ENCODE results near the gene DHX34.
"Not testable (repeated sequence)": the region's sequence is repeated elsewhere in the genome, so short reads cannot be mapped to it uniquely, and the experiment has no call there.

The DHX34 gene

DNA sequence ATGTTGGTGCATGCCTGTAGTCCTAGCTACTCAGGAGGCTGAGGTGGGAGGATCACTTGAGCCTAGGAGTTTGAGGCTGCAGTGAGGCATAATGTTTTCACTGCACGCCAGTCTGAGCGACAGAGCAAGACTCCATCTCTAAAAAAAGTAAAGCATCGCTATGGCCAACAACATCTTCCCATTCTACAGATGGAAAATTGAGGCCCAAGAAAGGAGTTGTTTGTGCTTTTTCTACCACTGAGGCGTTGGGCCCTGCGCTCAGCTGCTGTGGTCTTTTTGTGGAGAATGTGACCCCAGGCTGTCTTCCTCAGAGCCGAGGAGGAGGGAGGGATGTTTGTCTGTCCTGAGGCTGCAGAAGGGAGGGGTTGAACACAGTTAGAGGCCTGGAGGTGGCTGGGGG, 17.6 kb upstream of the DHX34 start:
- no peak for DNase-seq

DNA sequence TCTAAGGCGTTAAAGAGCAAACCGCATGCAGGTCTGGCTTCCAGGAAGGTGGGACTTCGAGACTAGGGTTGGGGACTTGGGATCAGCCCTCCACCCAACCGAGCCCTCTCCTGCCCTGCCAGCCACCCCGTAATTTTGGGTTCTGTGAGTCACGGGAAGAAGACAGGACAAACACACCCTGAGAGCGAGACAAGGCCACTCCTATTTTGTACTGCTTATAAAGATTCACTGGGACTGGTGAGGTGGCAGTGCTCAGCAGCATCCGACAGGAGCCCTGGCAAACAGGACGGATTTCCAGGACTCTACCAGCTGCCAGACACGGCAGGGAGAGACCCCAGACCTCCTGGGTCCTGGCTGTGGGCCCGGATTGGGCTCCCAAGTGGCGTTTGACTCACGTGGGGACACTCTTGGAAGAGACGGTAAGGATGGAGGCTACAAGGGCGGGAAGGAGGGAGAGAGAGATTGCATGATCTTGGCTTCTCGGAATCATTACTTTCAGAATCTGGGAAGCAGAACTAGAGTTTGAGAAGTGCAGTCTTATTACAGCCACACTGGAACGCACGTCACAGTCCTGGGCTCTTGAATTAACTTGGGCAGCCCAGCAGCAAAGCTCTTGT, 17.1 kb upstream of the DHX34 start, which contains the start of gene C5AR2:
TSS of gene C5AR2 (plus strand) at position 245 of the 617 bp plus-strand sequence. CDS start 8,625 bp downstream, outside the sequence.
- DNase-seq, result no peak

DNA sequence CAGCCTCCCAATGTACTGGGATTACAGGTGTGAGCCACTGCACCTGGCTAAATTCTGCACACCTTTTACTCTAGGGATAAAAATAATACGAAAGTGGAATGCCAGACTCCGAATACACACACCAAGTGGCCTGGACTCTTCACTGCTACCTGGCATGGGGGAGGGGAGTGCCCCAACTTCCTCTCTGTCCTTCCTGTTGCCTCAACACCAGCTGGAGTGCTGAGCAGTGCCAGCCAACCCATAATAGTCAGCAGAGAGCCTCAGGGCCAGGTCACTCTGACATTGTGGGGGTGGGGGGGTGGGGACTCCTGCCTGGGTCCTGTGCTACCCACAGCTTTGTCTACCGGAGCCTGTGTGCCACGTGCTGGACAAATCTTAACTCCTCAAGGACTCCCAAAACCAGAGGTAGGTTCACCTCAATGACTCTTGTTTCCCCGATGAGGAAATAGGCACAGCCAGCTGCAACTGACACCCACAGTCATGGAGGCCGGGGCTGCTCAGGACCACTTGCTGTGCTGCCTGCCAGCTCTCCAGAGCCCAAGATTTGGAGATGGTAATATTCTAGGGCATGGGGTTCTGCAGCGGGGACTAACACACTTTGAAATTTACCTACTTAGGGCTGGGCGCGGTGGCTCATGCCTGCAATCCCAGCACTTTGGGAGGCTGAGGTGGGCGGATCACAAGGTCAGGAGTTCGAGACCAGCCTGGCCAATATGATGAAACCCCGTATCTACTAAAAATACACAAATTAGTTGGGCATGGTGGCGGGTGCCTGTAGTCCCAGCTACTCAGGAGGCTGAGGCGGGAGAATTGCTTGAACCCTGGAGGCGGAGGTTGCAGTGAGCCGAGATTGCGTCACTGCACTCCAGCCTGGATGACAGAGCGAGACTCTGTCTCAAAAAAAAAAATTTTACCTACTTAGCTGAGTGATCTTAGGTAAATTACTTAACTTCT, 12.1 kb upstream of the DHX34 start:
- DNase-seq, result not testable (repeated sequence)

DNA sequence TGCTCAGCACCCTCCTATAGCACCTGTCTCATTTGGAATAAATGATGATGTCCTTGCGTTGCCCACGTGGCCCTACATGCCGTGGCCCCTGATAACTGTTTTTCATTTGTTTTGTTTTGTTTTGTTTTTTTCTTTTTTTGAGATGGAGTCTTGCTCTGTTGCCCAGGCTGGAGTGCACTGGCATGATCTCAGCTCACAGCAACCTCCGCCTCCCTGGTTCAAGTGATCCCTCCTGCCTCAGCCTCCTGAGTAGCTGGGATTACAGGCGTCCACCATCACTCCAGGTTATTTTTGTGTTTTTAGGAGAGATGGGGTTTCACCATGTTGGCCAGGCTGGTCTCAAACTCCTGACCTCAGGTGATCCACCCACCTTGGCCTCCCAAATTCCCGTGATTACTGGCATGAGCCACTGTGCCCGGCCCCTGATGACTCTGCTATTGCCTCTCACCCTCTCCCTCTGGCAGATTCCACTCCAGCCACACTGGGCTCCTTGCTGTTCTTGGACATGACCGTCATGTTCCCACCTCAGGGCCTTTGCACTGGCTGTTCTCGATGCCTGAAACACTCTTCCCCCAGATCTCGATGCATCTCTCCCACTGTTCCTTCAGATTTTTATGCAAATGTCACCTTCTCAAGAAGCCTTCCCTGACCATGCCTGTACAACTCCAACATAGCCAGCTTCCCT, 9.8 kb upstream of the DHX34 start:
- DNase-seq, result no peak

DNA sequence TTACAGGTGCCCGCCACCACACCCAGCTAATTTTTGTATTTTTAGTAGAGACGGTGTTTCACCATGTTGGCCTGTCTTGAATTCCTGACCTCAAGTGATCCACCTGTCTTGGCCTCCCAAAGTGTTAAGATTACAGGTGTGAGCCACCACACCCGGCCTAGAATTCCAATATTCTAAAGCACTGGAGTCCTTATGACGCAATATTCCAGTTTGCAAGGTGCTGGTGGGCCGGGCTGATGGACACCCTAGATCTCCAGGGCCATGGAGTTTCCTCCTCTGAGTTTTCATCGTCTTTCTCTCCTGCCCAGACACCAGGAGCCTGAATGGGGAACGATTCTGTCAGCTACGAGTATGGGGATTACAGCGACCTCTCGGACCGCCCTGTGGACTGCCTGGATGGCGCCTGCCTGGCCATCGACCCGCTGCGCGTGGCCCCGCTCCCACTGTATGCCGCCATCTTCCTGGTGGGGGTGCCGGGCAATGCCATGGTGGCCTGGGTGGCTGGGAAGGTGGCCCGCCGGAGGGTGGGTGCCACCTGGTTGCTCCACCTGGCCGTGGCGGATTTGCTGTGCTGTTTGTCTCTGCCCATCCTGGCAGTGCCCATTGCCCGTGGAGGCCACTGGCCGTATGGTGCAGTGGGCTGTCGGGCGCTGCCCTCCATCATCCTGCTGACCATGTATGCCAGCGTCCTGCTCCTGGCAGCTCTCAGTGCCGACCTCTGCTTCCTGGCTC, 8.5 kb upstream of the DHX34 start:
- no peak for DNase-seq

DNA sequence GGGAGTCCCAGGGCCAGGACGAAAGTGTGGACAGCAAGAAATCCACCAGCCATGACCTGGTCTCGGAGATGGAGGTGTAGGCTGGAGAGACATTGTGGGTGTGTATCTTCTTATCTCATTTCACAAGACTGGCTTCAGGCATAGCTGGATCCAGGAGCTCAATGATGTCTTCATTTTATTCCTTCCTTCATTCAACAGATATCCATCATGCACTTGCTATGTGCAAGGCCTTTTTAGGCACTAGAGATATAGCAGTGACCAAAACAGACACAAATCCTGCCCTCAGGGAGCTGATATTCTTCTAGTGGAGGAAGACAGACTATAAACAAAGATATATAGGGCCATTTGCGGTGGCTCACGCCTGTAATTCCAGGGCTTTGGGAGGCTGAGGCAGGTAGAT, 7.4 kb upstream of the DHX34 start:
- DNase-seq, result no peak

DNA sequence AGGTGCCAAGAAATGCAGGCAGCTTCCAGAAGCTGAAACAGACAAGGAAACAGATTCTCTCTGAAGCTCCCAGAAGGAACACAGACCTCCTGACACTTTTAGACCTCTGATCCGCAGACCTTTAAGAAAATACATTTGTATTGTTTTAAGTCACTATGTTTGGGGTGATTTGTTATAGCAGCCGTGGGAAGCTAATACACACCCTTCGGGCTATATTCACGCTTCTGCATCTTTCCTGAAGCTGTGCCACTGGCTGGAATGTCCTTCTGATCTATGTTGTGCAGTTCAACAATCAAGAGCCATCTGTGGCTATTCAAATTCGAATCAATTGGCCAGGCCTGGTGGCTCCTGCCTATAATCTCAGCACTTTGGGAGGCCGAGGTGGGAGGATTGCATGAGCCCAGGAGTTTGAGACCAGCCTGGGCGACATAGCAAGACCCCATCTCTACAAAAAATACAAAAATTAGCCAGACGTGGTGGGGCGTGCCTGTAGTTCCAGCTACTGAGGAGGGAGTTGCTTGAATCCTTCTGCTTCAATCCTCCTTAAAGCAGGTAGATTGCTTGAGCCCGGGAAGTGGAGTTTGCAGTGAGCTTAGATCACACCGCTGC, 5.8 kb upstream of the DHX34 start:
- DNase-seq, result no peak

DNA sequence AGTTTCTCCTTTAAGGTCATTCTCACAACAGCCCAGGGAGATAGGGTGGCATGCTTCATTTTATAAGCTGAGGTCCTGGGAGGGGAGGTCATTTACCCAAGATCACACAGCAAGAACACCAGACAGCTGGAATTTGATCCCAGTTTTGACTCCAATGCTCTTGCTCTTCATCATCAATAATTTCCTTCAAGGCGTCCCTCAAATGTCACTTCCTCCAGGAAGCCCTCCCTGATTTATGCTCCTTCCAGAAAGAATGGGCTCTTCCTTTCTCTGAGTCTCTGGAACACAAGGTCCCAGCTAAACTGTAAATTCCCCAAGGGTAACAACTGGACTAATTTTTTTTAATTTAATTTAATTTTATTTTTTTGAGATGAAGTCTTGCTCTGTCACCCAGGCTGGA, 4.7 kb upstream of the DHX34 start:
- DNase-seq, result no peak

DNA sequence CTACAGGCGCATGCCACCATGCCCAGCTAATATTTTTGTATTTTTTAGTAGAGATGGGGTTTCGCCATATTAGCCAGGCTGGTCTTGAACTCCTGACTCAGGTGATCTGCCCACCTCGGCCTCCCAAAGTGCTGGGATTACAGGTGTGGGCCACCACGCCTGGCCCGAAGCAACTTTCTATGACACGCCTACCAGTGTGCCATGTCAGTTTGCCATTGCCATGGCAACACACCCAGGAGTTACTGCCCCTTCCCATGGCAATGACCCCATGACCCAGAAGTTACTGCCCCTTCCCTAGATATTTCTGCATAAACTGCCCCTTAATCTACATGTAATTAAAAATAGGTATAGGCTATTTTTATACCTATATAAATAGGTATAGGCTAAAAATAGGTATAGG, 3.1 kb upstream of the DHX34 start:
- DNase-seq, result not testable (repeated sequence)

DNA sequence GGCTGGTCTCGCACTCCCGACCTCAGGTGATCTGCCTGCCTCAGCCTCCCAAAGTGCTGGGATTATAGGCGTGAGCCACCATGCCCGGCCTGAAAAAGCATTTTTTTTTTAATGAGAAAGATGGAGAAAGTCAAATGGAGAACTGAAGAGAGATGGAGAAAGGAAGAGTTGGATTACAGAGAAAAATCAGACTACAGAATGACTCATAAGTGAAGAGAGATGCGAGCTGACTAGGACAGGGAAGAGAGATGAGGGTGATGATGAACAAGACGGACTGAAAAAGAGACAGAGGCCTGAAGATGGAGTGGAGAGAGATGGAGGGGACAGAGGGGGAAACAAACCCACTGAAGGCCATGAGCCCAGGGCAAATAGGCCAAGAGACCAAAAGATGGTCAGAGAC, 1.5 kb downstream of the DHX34 start:
- DNase-seq, result no peak

DNA sequence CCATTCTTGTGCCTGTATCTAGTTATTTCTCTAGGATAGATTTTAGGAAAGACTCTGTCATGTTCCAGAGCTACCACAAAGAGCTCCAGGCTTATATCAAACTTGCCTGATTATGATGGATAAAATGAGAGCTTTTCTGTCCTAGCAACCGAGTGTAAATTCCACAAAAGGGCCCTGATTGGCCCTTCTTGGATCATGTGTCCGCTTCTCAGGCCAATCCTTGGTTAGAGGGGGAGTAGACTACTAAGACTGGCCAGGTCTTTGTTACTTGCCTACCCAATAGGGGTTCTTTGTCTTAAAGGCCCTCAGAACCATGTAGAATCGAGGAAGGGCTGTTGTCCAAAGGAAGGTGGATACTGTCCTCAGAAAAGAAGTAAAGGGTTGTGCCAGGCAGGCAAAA, 2.4 kb downstream of the DHX34 start:
- DNase-seq, result peak; percentile 19

DNA sequence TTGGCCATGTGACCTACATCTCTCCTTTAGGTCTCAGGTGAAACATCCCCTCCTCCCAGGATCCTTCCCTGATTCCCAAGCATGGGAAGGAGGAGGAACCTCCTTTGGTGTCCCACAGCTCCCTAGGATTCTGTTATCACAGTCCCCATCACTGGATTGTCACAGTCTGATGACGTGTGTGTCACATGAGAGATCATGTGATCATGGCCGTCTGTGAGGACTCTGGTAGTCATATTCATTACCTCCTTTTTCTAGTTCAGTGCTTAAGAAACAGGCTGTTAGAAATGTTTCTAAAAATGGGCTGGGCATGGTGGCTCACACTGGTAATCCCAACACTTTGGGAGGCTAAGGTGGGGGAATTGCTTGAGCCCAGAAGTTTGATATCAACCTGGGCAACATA, 3.0 kb downstream of the DHX34 start:
- no peak for DNase-seq

DNA sequence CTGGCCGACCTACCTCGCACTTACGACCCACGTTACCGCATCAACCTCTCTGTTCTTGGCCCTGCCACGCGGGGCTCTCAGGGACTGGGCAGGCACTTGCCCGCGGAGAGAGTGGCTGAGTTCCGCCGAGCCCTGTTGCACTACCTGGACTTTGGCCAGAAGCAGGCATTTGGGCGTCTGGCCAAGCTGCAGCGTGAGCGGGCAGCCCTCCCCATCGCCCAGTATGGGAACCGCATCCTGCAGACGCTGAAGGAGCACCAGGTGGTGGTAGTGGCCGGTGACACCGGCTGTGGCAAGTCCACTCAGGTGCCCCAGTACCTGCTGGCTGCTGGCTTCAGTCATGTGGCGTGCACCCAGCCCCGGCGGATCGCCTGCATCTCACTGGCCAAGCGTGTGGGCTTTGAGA, 4.2 kb downstream of the DHX34 start:
- DNase-seq, result no peak

DNA sequence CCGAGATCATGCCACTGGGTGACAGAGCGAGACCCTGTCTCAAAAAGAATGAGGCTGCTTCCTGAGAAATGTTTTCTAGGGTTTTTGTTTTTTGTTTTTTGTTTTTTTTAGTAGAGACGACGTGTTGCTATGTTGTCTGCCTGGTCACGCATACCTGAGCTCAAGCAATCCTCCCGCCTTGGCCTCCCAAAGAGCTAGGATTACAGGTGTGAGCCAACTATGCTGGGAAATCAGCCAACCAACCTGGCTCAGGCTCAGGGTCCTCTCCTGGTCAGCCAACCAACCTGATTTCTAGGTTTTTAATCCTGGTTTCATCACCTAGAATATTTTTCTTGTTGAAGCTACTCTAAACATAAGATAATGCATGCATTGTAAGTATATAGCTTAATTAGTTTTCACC, 7.8 kb downstream of the DHX34 start:
- no peak for DNase-seq

DNA sequence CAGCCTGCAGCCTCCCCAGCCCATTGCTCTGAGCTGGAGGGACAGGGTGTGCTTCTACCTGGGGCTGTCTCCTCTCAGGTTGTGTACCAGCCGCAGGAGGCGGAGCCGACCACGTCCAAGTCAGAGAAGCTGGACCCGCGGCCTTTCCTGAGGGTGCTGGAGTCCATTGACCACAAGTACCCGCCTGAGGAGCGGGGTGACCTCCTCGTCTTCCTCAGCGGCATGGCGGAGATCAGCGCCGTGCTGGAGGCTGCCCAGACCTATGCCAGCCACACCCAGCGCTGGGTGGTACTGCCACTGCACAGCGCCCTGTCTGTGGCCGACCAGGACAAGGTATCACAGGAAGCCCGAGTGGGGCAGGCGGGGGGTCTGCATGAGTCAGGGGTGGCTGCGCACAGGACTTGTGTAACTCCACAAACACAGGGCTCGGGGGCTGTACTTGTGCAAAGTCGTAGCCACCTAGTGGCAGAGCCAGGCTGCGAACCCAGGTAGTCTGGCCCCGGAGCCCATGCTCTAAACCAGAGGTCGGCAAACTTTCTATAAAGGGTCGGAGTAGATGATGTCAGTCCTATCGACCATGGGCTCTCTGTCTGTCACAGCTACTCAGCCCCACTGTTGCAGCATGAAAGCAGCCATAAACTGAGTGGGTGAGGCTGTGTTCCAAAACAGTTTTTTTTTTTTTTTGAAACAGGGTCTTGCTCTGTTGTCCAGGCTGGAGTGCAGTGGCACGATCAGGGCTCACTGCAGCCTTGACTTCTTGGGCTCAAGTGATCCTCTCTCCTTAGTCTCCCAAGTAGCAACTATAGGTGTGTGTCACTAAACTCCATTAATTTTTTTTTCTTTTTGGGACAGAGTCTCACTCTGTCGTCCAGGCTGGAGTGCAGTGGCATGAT, 8.9 kb downstream of the DHX34 start:
- DNase-seq, result no peak

DNA sequence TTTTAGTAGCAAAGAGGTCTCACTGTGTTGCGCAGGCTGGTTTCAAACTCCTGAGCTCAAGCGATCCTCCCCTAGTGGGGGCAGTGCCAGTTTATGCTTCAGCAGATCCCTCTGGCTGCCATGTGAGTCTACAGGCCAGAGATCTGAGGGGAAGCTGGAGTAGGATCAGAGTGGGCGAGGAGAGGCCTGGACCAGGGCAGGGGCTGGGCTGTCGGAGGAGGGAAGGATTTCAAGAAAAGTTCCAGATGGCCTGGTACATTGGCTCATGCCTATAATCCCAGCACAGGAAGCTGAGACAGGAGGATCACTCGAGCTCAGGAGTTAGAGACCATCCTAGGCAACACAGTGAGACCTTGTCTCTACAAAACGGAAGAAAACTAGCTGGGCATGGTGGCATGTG, 9.8 kb downstream of the DHX34 start:
- DNase-seq, result no peak

DNA sequence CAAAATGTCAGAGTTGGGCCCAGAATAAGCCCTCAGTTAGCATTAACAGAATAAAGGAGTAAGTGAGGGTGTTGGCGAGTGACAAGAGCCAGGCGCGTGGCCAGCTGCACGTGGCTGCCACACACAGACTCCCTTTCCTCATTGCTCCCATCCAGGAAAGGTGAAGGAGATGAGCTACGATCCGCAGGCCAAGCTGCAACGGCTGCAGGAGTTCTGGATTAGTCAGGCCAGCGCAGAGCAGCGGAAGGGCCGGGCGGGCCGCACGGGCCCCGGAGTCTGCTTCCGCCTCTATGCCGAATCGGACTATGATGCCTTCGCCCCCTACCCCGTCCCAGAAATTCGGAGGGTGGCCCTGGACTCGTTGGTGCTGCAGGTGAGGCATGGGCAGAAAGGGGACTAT, 13.2 kb downstream of the DHX34 start:
- DNase-seq, result no peak

DNA sequence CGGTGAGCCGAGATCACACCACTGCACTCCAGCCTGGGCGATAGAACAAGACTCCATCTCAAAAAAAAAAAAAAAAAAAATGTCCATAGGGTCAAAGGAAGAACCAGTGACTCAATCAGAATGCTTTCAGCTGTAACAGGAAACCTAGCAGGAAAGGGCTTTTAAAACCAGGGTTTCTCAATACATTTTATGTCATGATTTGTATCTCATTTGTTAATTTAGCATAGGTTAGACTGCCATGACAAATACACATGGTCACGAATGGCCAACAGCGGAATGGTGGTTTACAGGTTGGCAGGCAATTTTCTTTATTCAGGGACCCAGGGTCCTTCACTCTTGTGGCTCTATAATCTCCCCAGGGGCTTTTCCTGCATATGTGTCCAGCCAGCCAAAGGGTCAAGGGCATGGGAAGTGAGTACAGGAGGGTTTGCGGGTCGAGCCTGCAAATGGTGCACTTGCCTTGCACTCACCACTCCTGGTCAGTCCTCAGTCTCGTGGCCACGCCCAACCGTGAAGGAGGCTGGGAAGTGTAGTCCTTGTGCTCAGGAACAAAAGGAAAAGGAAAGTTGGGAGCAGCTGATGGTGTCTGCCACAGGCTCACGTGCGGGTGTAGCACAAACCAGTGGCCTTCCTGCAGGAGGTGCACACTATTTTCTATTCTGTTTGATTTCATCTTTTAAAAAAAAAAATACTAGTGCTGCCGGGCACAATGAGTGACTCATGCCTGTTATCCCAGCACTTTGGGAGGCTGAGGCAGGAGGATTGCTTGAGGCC, 14.8 kb downstream of the DHX34 start:
- no peak for DNase-seq

DNA sequence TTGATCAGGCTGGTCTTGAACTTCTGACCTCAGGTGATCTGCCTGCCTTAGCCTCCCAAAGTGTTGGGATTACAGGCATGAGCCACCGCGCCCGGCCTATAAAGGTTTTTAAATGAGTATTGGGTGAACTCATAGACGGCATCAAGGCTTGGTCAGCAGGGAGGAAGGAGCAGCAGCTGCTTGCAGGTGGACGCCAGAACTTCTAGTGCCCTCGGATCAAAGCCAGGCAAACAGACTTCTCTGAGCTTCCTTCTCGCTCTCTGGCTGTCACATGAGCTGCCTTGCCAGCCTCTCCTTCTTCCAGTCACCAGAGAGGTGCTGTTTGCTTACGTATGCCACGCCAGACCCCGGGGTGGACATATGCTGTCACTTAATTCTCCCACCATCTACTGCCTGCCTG, 16.3 kb downstream of the DHX34 start:
- not testable (repeated sequence) for DNase-seq

DNA sequence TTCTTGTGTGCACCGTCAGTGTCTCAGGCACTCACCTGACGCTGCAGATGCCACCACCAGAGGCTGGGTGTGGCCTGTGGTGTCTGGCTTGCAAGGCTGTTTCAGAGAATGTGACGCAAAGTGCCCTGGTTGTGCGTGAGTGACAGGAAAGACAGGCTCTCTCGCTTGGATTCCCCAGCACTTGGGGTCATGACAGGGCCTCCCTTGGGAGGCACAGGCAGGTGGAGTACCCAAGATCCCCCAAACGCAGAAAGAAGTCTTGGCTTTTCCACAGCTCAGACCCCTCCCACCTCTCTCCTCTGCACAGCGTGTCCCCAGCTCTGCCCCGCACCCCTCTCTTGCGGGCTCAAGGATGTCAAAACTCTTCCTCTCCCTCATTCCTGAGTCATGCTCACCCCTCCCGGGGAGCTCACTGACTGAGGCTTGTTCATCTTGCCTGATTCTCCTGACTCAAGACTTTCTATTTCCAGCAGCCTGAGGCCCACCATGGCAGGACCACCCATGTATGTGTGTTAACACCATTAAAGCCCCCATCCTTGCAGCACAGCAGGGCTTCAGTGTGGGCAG, 21.0 kb downstream of the DHX34 start:
- peak; percentile 75 for DNase-seq
